GM10248 (cell line): ENCODE data around the gene EEF1AKMT1.
"Not testable (repeated sequence)": the region's sequence is repeated elsewhere in the genome, so short reads cannot be mapped to it uniquely, and the experiment has no call there.

ENCODE experiments used
- CTCF ChIA-PET: fragments of 300-600 bp; sonication (Branson Sonifier 250); formaldehyde crosslinking; extraction: SDS; loops from one replicate; lab custom pipeline; 2021; ENCODE audit warnings: antibody characterized with exemption; lab: Yijun Ruan, JAX
- POLR2A ChIA-PET: fragments of 350-650 bp; sonication (Branson Sonifier 250); formaldehyde crosslinking; extraction: SDS; loops from one replicate; lab custom pipeline; 2020; ENCODE audit warnings: antibody characterized with exemption; lab: Yijun Ruan, JAX
- DNase-seq: peaks from one replicate; pipeline ENCODE4 v3.0.0; 2012; ENCODE audit errors: extremely low spot score
- CTCF ChIP-seq: IDR thresholded peaks from 2 replicates; pipeline ENCODE4 v1.5.1; 2012; ENCODE audit warnings: mild to moderate bottlenecking, low read depth; ENCODE audit errors: extremely low read depth, missing control alignments, control extremely low read depth

Gene EEF1AKMT1

DNA sequence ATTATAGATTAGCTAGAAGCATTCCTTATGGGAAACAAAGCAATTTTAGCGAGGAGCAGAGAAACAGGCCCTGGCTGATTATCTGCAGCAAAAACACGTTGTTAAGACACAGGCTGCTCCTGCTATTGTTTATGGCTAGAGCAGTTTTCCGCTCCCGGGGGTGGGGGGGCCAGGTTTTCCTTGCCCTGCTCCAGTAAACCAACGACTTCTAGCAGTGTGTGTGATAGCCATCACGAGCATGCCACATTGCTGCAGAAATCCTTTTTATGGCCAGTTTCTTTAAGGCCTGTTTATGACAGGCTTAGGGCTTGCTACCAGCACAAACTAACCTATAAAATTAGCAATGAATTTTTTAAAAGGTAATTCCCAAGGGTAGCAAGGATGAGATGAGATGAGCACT lies 88.7 kb downstream of the EEF1AKMT1 start:
- no peak for DNase-seq
- no peak for TF ChIP-seq CTCF
- CTCF ChIA-PET, result interaction anchor here (1.1 to 1.3 kb wide), 2 partner anchors 13 to 19 kb away, joined by 3 to 4 read pairs; partner anchors contain the start of gene IL17D
- POLR2A ChIA-PET, result no interaction called here

DNA sequence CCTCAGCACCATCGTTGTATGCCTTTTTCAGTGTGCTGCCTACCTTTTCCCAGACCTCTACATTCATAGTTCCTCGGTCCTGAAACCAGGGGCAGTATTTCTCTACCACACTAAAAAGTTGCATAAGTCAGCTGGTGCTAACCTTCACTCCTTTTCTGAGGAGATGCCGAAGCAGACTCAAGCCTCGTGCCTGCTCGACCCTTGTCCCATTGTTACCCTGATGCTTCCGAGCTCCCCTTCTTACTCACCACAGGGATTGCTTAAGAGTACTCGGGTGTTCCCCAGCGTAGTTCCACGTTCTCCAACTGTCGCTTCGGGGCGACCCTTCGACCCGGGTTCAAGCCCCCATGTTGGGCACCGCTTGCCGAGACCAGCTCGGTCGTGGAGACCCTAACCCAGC lies 89.2 kb downstream of the EEF1AKMT1 start:
- no peak for TF ChIP-seq CTCF
- POLR2A ChIA-PET, result no interaction called here
- DNase-seq, result no peak
- CTCF ChIA-PET, result interaction anchor here (1.1 to 1.3 kb wide), 3 partner anchors 12 to 191 kb away, joined by 3 to 4 read pairs (median 4); partner anchors contain the start of gene IL17D

DNA sequence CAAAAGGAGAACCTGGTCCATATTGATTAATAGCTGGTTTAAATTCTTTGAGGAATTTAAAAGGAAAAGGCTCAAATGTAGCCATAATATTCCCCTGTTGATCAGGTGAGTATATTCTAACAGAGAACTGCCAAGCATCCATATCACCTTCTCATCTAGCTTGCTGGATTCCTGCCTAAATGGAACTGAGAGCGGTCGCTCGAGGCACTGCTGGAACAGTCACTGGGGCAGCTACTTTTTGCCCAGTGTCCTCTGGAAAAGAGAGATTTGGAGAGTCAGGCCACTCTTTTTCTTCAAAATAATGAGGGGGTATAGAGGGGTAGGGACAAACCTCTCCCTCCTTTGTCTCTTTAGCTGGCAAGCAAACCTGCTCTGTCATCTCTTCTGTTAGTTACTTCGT lies 89.7 kb downstream of the EEF1AKMT1 start:
- ChIA-PET POLR2A (no interaction called here), CTCF (interaction anchor here (1.1 to 1.3 kb wide), 3 partner anchors 12 to 191 kb away, joined by 3 to 4 read pairs (median 4); partner anchors contain the start of gene IL17D)
- no peak for TF ChIP-seq CTCF
- no peak for DNase-seq

GRCh38 chr13:20682061-20682460 lies 91.7 kb downstream of the EEF1AKMT1 start:
- no peak for TF ChIP-seq CTCF
- ChIA-PET CTCF (interaction anchor here (0.9 to 1.3 kb wide), 2 partner anchors 10 to 22 kb away, joined by 3 to 5 read pairs; no protein-coding TSS in a partner anchor), POLR2A (no interaction called here)
- DNase-seq, result no peak

GRCh38 chr13:20681481-20681880 lies 92.3 kb downstream of the EEF1AKMT1 start:
- POLR2A ChIA-PET, DNase-seq: not testable (repeated sequence)
- CTCF ChIA-PET, result interaction anchor here (0.7 to 1.3 kb wide), 3 partner anchors 9 to 30 kb away, joined by 3 to 5 read pairs (median 3); no protein-coding TSS in a partner anchor

DNA sequence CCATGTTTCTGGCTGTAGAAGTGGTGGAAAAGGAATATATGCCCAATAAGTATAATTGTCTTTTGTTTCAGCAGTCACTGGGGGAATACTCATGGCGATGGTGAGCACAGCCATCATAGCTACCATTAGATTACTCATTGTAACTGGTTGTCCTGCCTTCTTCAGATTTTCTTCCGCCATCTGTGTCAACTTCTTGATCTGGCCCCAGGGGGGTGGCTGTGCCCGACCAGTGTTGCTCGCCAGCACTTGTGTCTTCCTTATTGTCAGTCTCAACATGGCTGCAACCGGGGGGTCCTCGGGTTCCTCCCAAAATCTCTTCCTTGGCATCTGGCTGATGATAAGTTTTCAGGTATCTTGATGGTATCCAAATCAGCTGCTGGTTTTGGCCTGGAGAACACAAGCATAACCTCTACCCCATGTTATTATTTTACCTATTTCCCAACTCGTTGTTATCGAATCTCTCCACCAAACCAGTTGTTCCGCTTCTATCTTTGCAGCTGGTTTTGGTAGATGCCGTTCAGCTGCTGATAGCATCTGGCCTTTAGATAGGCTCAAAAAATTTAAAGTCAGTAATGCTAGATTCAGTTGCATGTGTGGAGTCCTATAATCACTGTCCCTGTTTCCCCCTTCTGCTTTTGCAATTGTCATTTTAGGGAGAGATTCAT lies 93.2 kb downstream of the EEF1AKMT1 start:
- DNase-seq, result no peak
- ChIA-PET CTCF (interaction anchor here (2.4 kb wide), 1 partner anchor 24 kb away, joined by 7 read pairs; the partner anchor contains the start of gene IL17D), POLR2A (no interaction called here)
- no peak for TF ChIP-seq CTCF

DNA sequence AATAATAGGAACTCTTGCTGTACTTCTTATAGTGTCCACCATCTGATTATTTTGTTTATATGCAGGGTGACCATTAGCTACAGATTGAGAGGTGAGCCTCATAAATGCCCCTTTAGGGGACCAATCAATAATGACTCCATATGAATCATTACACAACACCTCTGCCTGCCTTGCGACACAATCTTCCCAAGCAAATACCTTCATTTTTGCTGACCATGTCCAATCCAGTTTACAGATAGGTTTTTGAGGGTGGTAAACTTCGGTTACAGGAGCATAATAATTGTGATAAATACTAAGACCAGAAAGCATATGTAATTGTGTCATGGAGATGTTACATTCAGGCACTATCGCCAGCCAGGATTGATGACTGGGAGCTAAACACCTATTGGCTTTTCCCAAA lies 93.9 kb downstream of the EEF1AKMT1 start:
- CTCF ChIA-PET, result interaction anchor here (2.4 kb wide), 1 partner anchor 25 kb away, joined by 7 read pairs; the partner anchor contains the start of gene IL17D
- POLR2A ChIA-PET, result no interaction called here
- no peak for TF ChIP-seq CTCF
- no peak for DNase-seq
